ENCODE measurements around the gene NANP. TPM values are rescaled to one million over a fixed set of nuclear protein-coding genes. Genes with fewer than 3 reads are reported as not detected.
A peak's percentile ranks its signal among the peaks of the same experiment; 100 is the strongest.

Gene NANP
- total and polyA plus RNA-seq, 2 donors (not counting 1 experiment from before 2014, with no cell fraction given): 0.63 to 2.3 TPM

- Histone ChIP-seq H3K4me2 (replicated peaks; ENCODE audit: low read depth, low read length, poor library complexity, severe bottlenecking) (no peak overlapping the region), H3K4me3 (ENCODE audit: control extremely low read depth in 1 of 5, extremely low read depth in 1 of 5, insufficient read depth in 1 of 5, low read depth in 2 of 5, low read length in 4 of 5) (no peak overlapping the region), H3K9ac (ENCODE audit: low read length) (no peak overlapping the region), H2AFZ (ENCODE audit: insufficient read depth, low read depth, low read length, poor library complexity, severe bottlenecking) (no peak overlapping the region), H3K27me3 (replicated peaks in 1 of 4; ENCODE audit: control extremely low read depth in 1 of 4, control insufficient read depth in 3 of 4, insufficient read depth in 4 of 4, low read length in 3 of 4) (no peaks in the 10 kb centered on the region), H4K20me1 (ENCODE audit: control insufficient read depth, insufficient read depth, low read length, poor library complexity, severe bottlenecking) (no peaks in the 10 kb centered on the region), H3K36me3 (replicated peaks in 1 of 2; ENCODE audit: control extremely low read depth in 1 of 2, control insufficient read depth in 1 of 2, extremely low read depth in 1 of 2, insufficient read depth in 2 of 2, low read length in 1 of 2) (no peaks in the 10 kb centered on the region), H3K27ac (ENCODE audit: low read length in 2 of 2) (no peak overlapping the region), H3K79me2 (ENCODE audit: control insufficient read depth, insufficient read depth, low read length) (peaks cover 21% of the 10 kb centered on the region), H3K4me1 (ENCODE audit: control insufficient read depth in 2 of 2, insufficient read depth in 2 of 2, low read length in 2 of 2) (peaks cover 18% of the 10 kb centered on the region in 2 donors), H3K9me3 (ENCODE audit: control extremely low read depth in 1 of 3, control insufficient read depth in 2 of 3, insufficient read depth in 1 of 3, low read length in 2 of 3) (no peaks in the 10 kb centered on the region)
- 96% methylated on average over 3 of the region's 6 CpGs for WGBS (ENCODE audit: insufficient coverage)
- no peak overlapping the region for H3K27ac Mint-ChIP-seq
- TF ChIP-seq CTCF (IDR thresholded peaks at IDR 0.05) (no peak), EZH2 (IDR thresholded peaks at IDR 0.05; ENCODE audit: borderline replicate concordance, insufficient read depth, low read depth, low read length, poor library complexity, severe bottlenecking) (no peak)
- H3K27me3 Mint-ChIP-seq: no peaks in the 10 kb centered on the region
- no peak for DNase-seq
- H3K4me1 Mint-ChIP-seq: peaks cover 32% of the 10 kb centered on the region
- peak overlapping the region; percentile 98 for H3K4me3 Mint-ChIP-seq
- no peak for ATAC-seq (ENCODE audit: low read depth)
- no peaks in the 10 kb centered on the region for H3K9me3 Mint-ChIP-seq (ENCODE audit: insufficient read depth)
- CTCF ChIA-PET: interaction anchor here (1.5 kb wide), 1 partner anchor 9 kb away, joined by 3 read pairs; no protein-coding TSS in a partner anchor
- POLR2A ChIA-PET: no interaction called here
- intact Hi-C loops (cut with micrococcal nuclease): loop anchor here (5.0 to 10.0 kb wide), 3 partner anchors 307 to 565 kb away; partner anchors contain the start of genes ACSS1 and ENTPD6
These were observed 1.8 kb downstream of the NANP start for GRCh38 chr20:25622049-25622448.

DNA sequence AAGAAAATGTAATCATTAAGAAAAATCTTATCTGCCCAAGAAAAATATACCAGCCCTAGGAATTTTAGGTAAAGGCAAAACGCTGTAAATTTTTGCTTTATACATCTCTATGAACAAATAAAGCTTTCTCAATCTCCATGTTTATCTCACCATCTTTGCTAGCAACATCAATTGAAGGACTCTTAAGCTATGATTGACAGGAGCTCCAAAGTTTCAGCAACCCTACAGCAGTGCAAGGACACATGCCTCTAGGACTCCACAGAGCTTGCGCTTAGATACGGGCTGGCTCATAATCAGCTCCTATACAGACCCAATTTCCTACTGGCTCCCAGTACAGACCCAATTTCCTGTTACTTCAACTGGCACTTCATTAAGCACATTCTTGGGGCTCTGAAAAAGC is 4.3 kb downstream of the NANP start:
- Mint-ChIP-seq H3K4me3 (no peak overlapping the region), H3K27me3 (no peaks in the 10 kb centered on the region), H3K27ac (no peak overlapping the region), H3K4me1 (peaks cover 30% of the 10 kb centered on the region), H3K9me3 (ENCODE audit: insufficient read depth) (no peaks in the 10 kb centered on the region)
- TF ChIP-seq EZH2 (IDR thresholded peaks at IDR 0.05; ENCODE audit: borderline replicate concordance, insufficient read depth, low read depth, low read length, poor library complexity, severe bottlenecking) (no peak), CTCF (IDR thresholded peaks at IDR 0.05) (no peak)
- peak overlapping the region; percentile 52 for H2AFZ ChIP-seq (ENCODE audit: insufficient read depth, low read depth, low read length, poor library complexity, severe bottlenecking)
- ChIA-PET POLR2A (no interaction called here), CTCF (no interaction called here)
- H3K4me3 ChIP-seq (ENCODE audit: control extremely low read depth in 1 of 5, extremely low read depth in 1 of 5, insufficient read depth in 1 of 5, low read depth in 2 of 5, low read length in 4 of 5): no peak overlapping the region
- ATAC-seq (ENCODE audit: low read depth): no peak
- H3K27ac ChIP-seq (ENCODE audit: low read length in 2 of 2): no peak overlapping the region
- H3K9ac ChIP-seq (ENCODE audit: low read length): no peak overlapping the region
- no peaks in the 10 kb centered on the region for H4K20me1 ChIP-seq (ENCODE audit: control insufficient read depth, insufficient read depth, low read length, poor library complexity, severe bottlenecking)
- H3K4me1 ChIP-seq (ENCODE audit: control insufficient read depth in 2 of 2, insufficient read depth in 2 of 2, low read length in 2 of 2): peaks cover 16% of the 10 kb centered on the region in 2 donors
- intact Hi-C loops (cut with micrococcal nuclease): no loop called here
- H3K4me2 ChIP-seq (replicated peaks; ENCODE audit: low read depth, low read length, poor library complexity, severe bottlenecking): peak overlapping the region; percentile 35
- peaks cover 21% of the 10 kb centered on the region for H3K79me2 ChIP-seq (ENCODE audit: control insufficient read depth, insufficient read depth, low read length)
- H3K27me3 ChIP-seq (replicated peaks in 1 of 4; ENCODE audit: control extremely low read depth in 1 of 4, control insufficient read depth in 3 of 4, insufficient read depth in 4 of 4, low read length in 3 of 4): no peaks in the 10 kb centered on the region
- H3K9me3 ChIP-seq (ENCODE audit: control extremely low read depth in 1 of 3, control insufficient read depth in 2 of 3, insufficient read depth in 1 of 3, low read length in 2 of 3): no peaks in the 10 kb centered on the region
- DNase-seq: no peak
- H3K36me3 ChIP-seq (replicated peaks in 1 of 2; ENCODE audit: control extremely low read depth in 1 of 2, control insufficient read depth in 1 of 2, extremely low read depth in 1 of 2, insufficient read depth in 2 of 2, low read length in 1 of 2): peaks cover 0 to 2% of the 10 kb centered on the region in 2 experiments
- 100% methylated on average over 2 of the region's 3 CpGs for WGBS (ENCODE audit: insufficient coverage)
